HEK293 (cell line): Measurements from ENCODE around the gene OR5D14.

ENCODE experiments used
- CTCF ChIA-PET: fragments of 350-600 bp; formaldehyde crosslinking; extraction: SDS; loops from one replicate; lab custom pipeline; 2021; ENCODE audit warnings: antibody characterized with exemption; lab: Yijun Ruan, JAX
- POLR2A ChIA-PET: fragments of 300-600 bp; formaldehyde crosslinking; extraction: SDS; loops from one replicate; lab custom pipeline; 2020; ENCODE audit warnings: antibody characterized with exemption, inconsistent platforms; lab: Yijun Ruan, JAX
- H3K27ac ChIP-seq: fragments of 200-500 bp; sonication (Bioruptor generic); 2 replicates; pipeline ENCODE4 v1.5.1; 2014; ENCODE audit warnings: low read depth, low read length, control low read depth, inconsistent platforms; ENCODE audit errors: extremely low read depth
- H3K36me3 ChIP-seq, 2 experiments: fragments of 200-500 bp in 1 of 2; sonication (Bioruptor generic) in 1 of 2; 1 replicate in 1 of 2; 2 replicates in 1 of 2; pipeline ENCODE4 v1.5.1; 2014 to 2017; ENCODE audit warnings: inconsistent platforms in 2 of 2, low read length in 2 of 2; ENCODE audit not compliant: control insufficient read depth in 2 of 2, insufficient read depth in 1 of 2
- H3K4me1 ChIP-seq: fragments of 200-500 bp; sonication (Bioruptor generic); 2 replicates; pipeline ENCODE4 v1.5.1; 2014; ENCODE audit warnings: mild to moderate bottlenecking, low read length, inconsistent platforms; ENCODE audit not compliant: control insufficient read depth, insufficient read depth
- H3K4me3 ChIP-seq: 2 replicates; pipeline ENCODE4 v1.5.1; 2011; ENCODE audit warnings: low read depth, mild to moderate bottlenecking, control low read depth, low read length, moderate library complexity
- H3K9me3 ChIP-seq: fragments of 200-500 bp; sonication (Bioruptor generic); 2 replicates; pipeline ENCODE4 v1.5.1; 2014; ENCODE audit warnings: low read depth, low read length, inconsistent platforms; ENCODE audit not compliant: control insufficient read depth, insufficient read depth
- BCL11A ChIP-seq: fragments of 450-650 bp; formaldehyde crosslinking; IDR thresholded peaks from 2 replicates; pipeline ENCODE4 v1.5.1; 2016; ENCODE audit warnings: low read depth, missing biosample characterization, missing genetic modification characterization
- FEZF1 ChIP-seq: fragments of 450-650 bp; formaldehyde crosslinking; IDR thresholded peaks from 2 replicates; pipeline ENCODE4 v1.5.1; 2016; ENCODE audit warnings: missing biosample characterization, missing genetic modification characterization
- INSM2 ChIP-seq: fragments of 450-650 bp; formaldehyde crosslinking; IDR thresholded peaks from 2 replicates; pipeline ENCODE4 v1.5.1; 2016; ENCODE audit warnings: missing biosample characterization, missing genetic modification characterization
- KLF9 ChIP-seq: fragments of 450-650 bp; formaldehyde crosslinking; IDR thresholded peaks from 2 replicates; pipeline ENCODE4 v1.5.1; 2016; ENCODE audit warnings: missing biosample characterization, missing genetic modification characterization, low read depth
- PATZ1 ChIP-seq: fragments of 450-650 bp; formaldehyde crosslinking; IDR thresholded peaks from 2 replicates; pipeline ENCODE4 v1.5.1; 2016; ENCODE audit warnings: missing biosample characterization, missing genetic modification characterization
- PRDM10 ChIP-seq: fragments of 450-650 bp; formaldehyde crosslinking; IDR thresholded peaks from 2 replicates; pipeline ENCODE4 v1.5.1; 2016; ENCODE audit warnings: missing biosample characterization, missing genetic modification characterization
- ZBTB26 ChIP-seq: fragments of 450-650 bp; formaldehyde crosslinking; optimal IDR thresholded peaks from 2 replicates; pipeline ENCODE3; 2016; ENCODE audit warnings: missing biosample characterization, mild to moderate bottlenecking, missing genetic modification characterization
- ZBTB48 ChIP-seq: fragments of 450-650 bp; formaldehyde crosslinking; IDR thresholded peaks from 2 replicates; pipeline ENCODE4 v1.5.1; 2016; ENCODE audit warnings: missing biosample characterization, missing genetic modification characterization
- ZBTB8A ChIP-seq: fragments of 450-650 bp; formaldehyde crosslinking; IDR thresholded peaks from 2 replicates; pipeline ENCODE4 v1.5.1; 2016; ENCODE audit warnings: missing biosample characterization, missing genetic modification characterization
- ZFP37 ChIP-seq: fragments of 450-650 bp; formaldehyde crosslinking; IDR thresholded peaks from 2 replicates; pipeline ENCODE4 v1.5.1; 2016; ENCODE audit warnings: missing biosample characterization, missing genetic modification characterization
- ZFP69B ChIP-seq: fragments of 450-650 bp; formaldehyde crosslinking; IDR thresholded peaks from 2 replicates; pipeline ENCODE4 v1.5.1; 2016; ENCODE audit warnings: missing biosample characterization, missing genetic modification characterization
- ZNF114 ChIP-seq: fragments of 450-650 bp; formaldehyde crosslinking; IDR thresholded peaks from 2 replicates; pipeline ENCODE4 v1.5.0; 2017; ENCODE audit warnings: missing biosample characterization, missing genetic modification characterization
- ZNF146 ChIP-seq: fragments of 450-650 bp; formaldehyde crosslinking; IDR thresholded peaks from 2 replicates; pipeline ENCODE4 v1.5.1; 2016; ENCODE audit warnings: missing biosample characterization, missing genetic modification characterization
- ZNF169 ChIP-seq: fragments of 450-650 bp; formaldehyde crosslinking; IDR thresholded peaks from 2 replicates; pipeline ENCODE4 v1.5.1; 2016; ENCODE audit warnings: missing biosample characterization, missing genetic modification characterization
- ZNF174 ChIP-seq: fragments of 450-650 bp; formaldehyde crosslinking; IDR thresholded peaks from 2 replicates; pipeline ENCODE4 v1.5.0; 2017; ENCODE audit warnings: missing biosample characterization, mild to moderate bottlenecking, missing genetic modification characterization
- ZNF26 ChIP-seq: fragments of 450-650 bp; formaldehyde crosslinking; IDR thresholded peaks from 2 replicates; pipeline ENCODE4 v1.5.1; 2016; ENCODE audit warnings: missing biosample characterization, missing genetic modification characterization
- ZNF311 ChIP-seq: fragments of 450-650 bp; formaldehyde crosslinking; IDR thresholded peaks from 2 replicates; pipeline ENCODE4 v1.5.1; 2017; ENCODE audit warnings: missing biosample characterization, missing genetic modification characterization, borderline replicate concordance
- ZNF530 ChIP-seq: fragments of 450-650 bp; formaldehyde crosslinking; IDR thresholded peaks from 2 replicates; pipeline ENCODE4 v1.5.1; 2016; ENCODE audit warnings: low read depth, missing biosample characterization, missing genetic modification characterization
- ZNF549 ChIP-seq: fragments of 450-650 bp; IDR thresholded peaks from 2 replicates; pipeline ENCODE4 v1.5.1; 2018; ENCODE audit warnings: missing biosample characterization, missing genetic modification characterization, mild to moderate bottlenecking, inconsistent platforms, moderate library complexity
- ZNF623 ChIP-seq: fragments of 450-650 bp; formaldehyde crosslinking; IDR thresholded peaks from 2 replicates; pipeline ENCODE4 v1.5.1; 2016; ENCODE audit warnings: missing biosample characterization, missing genetic modification characterization
- ZNF629 ChIP-seq: fragments of 450-650 bp; formaldehyde crosslinking; IDR thresholded peaks from 2 replicates; pipeline ENCODE4 v1.5.1; 2017; ENCODE audit warnings: missing biosample characterization, missing genetic modification characterization
- ZNF658 ChIP-seq: fragments of 450-650 bp; formaldehyde crosslinking; IDR thresholded peaks from 2 replicates; pipeline ENCODE4; 2016; ENCODE audit warnings: missing biosample characterization, missing genetic modification characterization
- ZNF670 ChIP-seq: fragments of 450-650 bp; formaldehyde crosslinking; IDR thresholded peaks from 2 replicates; pipeline ENCODE4 v1.5.1; 2016; ENCODE audit warnings: missing biosample characterization, missing genetic modification characterization, low read depth
- ZNF791 ChIP-seq: fragments of 450-650 bp; formaldehyde crosslinking; IDR thresholded peaks from 2 replicates; pipeline ENCODE4 v1.5.1; 2016; ENCODE audit warnings: missing biosample characterization, missing genetic modification characterization
- ZNF830 ChIP-seq: fragments of 450-650 bp; IDR thresholded peaks from 2 replicates; pipeline ENCODE4 v1.5.0; 2018; ENCODE audit warnings: missing biosample characterization, missing genetic modification characterization, low read depth, mild to moderate bottlenecking, moderate library complexity
- ZXDB ChIP-seq: fragments of 450-650 bp; formaldehyde crosslinking; IDR thresholded peaks from 2 replicates; pipeline ENCODE4 v1.5.1; 2016; ENCODE audit warnings: missing biosample characterization, missing genetic modification characterization

The OR5D14 gene

GRCh38 chr11:55795256-55795655, at the start of gene OR5D14:
OR5D14 (plus strand) TSS chr11:55795556; CDS start chr11:55795556, 0 bp downstream.
- POLR2A ChIA-PET = no interaction called here
- H3K36me3 ChIP-seq = no peaks in the 10 kb centered on the region
- H3K4me1 ChIP-seq = no peaks in the 10 kb centered on the region

GRCh38 chr11:55773138-55773537, 22.2 kb upstream of the OR5D14 start, which contains the start of gene OR5D13:
OR5D13 (plus strand) TSS chr11:55773438; CDS start chr11:55773438, 0 bp downstream.
- ChIA-PET CTCF (no interaction called here), POLR2A (no interaction called here)
- no peaks in the 10 kb centered on the region for H3K9me3 ChIP-seq
- no peak within 1 kb of the TSS for H3K27ac ChIP-seq
- H3K36me3 ChIP-seq = no peaks in the 10 kb centered on the region
- H3K4me3 ChIP-seq = no peak within 1 kb of the TSS
- H3K4me1 ChIP-seq = no peaks in the 10 kb centered on the region
- TF ChIP-seq FEZF1 (no peak), PATZ1 (tag by site-specific recombination) (no peak), ZNF670 (tag by site-specific recombination) (no peak), ZNF658 (tag by site-specific recombination) (no peak), ZNF530 (tag by site-specific recombination) (no peak), PRDM10 (tag by site-specific recombination) (no peak), ZNF26 (tag by site-specific recombination) (no peak), ZNF629 (tag by site-specific recombination) (no peak), ZNF174 (tag by site-specific recombination) (no peak), ZNF791 (tag by site-specific recombination) (no peak), ZXDB (tag by site-specific recombination) (no peak)

More at GRCh38 chr11:55795256-55795655, at the start of gene OR5D14:
- no peak within 1 kb of the TSS for H3K27ac ChIP-seq
- H3K9me3 ChIP-seq = no peaks in the 10 kb centered on the region
- no peak within 1 kb of the TSS for H3K4me3 ChIP-seq
- CTCF ChIA-PET = interaction anchor here (0.7 kb wide), 1 partner anchor 961 kb away, joined by 5 read pairs; no protein-coding TSS in a partner anchor
- TF ChIP-seq ZNF623 (tag by site-specific recombination) (no peak), ZNF530 (tag by site-specific recombination) (no peak), ZFP69B (tag by site-specific recombination) (no peak), ZNF549 (tag by site-specific recombination) (no peak), ZBTB48 (tag by site-specific recombination) (no peak), ZNF146 (tag by site-specific recombination) (no peak), ZBTB26 (no peak), ZNF169 (no peak), ZNF26 (tag by site-specific recombination) (no peak), ZFP37 (tag by site-specific recombination) (no peak), ZNF114 (no peak), BCL11A (tag by site-specific recombination) (no peak), ZNF830 (tag by site-specific recombination) (no peak), INSM2 (tag by site-specific recombination) (no peak), ZBTB8A (no peak), ZNF311 (tag by site-specific recombination) (no peak), KLF9 (tag by site-specific recombination) (no peak)
